GDM1 (cell line): ENCODE measurements around the gene NLRX1.
"Not testable (repeated sequence)": the region's sequence is repeated elsewhere in the genome, so short reads cannot be mapped to it uniquely, and the experiment has no call there.

Experiments used
- DNase-seq: peaks from one replicate; lab custom pipeline; 2025; lab: John Stamatoyannopoulos, UW

The NLRX1 gene

DNA sequence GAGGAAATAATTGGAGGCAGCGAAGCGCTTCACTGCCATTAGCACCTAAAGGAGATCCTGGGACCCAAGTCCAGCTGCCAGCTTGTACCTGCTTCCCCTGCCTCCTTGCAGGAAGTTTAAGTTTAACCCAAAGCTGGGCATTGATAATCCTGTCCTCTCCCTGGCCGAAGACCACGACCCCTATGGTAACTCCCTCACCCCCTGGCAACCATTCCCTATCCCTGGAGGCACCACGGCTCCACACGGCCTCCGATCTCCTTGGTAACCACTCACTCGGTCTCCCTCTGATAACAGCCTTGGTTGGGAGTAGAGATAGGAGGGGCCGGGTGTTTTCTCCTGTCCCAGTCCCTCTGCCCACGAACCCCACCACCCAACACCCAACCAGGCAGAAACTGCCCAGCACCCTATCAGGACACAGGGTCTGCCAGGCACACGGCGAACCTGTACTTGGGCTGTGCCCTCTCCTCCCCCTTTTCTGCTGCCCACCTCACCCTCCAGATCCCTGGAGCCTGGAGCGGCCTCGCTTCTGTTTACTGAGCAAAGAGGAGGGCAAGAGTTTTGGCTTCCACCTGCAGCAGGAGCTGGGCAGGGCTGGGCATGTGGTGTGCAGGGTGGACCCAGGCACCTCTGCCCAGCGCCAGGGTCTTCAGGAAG, 17.6 kb downstream of the NLRX1 start:
- DNase-seq = no peak

GRCh38 chr11:119187123-119187892, 18.8 kb downstream of the NLRX1 start:
- no peak for DNase-seq

DNA sequence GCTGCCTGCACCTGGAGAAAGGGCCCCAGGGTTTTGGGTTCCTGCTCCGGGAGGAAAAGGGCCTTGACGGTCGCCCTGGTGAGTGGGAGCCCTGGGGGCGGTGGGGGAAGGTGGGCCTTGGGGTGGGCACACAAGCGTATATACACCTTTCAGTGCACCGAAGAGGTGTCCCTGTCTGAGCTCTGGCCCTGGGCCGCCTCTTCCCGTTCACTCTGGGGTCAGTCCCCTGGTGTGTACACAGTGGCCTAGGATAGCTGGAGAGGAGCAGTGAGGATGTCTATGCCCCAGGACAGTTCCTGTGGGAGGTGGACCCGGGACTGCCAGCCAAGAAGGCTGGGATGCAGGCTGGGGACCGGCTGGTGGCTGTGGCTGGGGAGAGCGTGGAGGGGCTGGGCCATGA, 19.5 kb downstream of the NLRX1 start:
- no peak for DNase-seq

DNA sequence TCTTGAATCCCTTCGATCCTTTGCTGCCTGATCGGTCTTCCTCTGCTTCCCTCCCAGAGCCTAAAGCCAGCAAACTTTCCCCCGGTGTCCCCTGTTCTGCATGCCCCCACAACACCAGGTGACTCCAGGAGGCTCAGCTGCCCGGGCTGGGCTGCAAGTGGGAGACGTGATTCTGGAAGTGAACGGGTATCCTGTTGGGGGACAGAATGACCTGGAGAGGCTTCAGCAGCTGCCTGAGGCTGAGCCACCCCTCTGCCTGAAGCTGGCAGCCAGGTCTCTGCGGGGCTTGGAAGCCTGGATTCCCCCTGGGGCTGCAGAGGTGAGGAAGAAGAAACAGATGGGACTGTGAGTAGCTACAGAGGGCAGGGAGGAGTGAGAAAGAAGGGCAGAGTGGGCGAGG, 20.4 kb downstream of the NLRX1 start:
- no peak for DNase-seq

DNA sequence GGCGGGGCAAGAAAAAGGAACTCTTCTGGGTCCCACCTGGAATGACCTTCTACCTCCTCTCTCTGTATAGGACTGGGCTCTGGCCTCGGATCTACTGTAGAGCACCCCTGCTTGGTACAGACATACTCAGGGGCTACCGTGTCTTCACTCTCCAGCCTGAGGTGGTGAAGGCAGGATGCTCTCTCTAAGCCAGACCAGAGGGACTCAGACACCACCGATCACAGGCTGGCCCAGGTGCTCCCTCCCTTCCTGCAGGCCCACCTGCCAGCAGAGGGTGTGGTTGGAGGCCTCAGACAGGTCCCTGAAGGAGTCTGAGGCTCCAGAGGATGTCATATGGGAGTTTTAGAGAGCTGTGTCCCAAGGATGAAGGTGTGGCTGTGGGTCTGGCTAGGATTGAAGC, 20.9 kb downstream of the NLRX1 start:
- no peak for DNase-seq

GRCh38 chr11:119190531-119190930, 22.0 kb downstream of the NLRX1 start:
- DNase-seq = no peak

DNA sequence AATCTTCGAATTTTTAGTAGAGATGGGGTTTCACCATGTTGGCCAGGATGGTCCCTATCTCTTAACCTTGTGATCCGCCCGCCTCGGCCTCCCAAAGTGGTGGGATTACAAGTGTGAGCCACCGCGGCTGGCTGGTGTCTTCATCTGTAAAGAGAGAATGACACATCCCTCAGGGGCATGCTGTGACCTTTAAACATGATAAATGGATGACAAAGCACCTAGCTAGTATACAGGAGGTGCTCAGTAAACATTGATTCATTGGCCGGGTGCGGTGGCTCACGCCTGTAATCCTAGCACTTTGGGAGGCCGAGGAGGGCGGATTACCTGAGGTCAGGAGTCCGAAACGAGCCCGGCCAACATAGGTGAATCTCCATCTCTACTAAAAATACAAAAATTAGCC, 22.7 kb downstream of the NLRX1 start:
- not testable (repeated sequence) for DNase-seq

DNA sequence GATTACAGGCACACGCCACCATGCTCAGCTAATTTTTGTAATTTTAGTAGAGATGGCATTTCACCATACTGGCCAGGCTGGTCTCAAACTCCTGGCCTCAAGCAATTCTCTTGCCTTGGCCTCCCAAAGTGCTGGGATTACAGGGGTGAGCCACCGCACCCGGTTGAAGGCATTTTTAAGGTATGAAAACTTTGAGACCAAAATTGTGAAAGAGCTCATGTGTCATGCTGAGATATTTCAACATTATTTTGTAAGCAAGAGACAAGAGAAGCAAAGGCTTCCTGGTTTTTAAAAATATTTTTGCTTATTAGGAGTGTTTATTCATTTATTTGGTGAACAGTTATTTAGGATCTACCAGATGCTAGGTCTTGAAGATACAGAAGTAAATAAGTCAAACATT, 23.6 kb downstream of the NLRX1 start:
- DNase-seq = no peak

DNA sequence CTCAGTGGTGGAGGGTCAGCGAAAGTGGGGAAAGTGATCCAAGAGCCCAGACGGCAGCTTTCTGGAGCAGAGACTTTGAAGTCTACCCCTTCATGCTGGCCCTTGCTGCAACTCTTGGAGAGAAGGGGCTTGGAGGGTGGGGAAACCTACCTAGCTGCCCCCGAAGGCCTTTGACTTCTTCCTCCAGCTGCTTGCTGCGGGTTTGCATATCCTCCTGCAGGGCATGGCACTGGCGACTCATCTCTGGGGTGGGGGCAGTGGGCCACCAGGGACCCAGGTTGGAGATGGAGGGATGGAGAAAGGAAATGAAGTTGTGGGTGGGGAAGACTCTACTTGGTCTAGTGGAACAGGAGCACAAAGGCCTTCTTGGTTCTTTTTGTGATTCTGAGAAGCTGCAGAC, 24.5 kb downstream of the NLRX1 start:
- no peak for DNase-seq

GRCh38 chr11:119193626-119194025, 25.1 kb downstream of the NLRX1 start:
- DNase-seq = no peak

- DNase-seq = no peak
Measured at GRCh38 chr11:119194811-119195440, 26.4 kb downstream of the NLRX1 start.

DNA sequence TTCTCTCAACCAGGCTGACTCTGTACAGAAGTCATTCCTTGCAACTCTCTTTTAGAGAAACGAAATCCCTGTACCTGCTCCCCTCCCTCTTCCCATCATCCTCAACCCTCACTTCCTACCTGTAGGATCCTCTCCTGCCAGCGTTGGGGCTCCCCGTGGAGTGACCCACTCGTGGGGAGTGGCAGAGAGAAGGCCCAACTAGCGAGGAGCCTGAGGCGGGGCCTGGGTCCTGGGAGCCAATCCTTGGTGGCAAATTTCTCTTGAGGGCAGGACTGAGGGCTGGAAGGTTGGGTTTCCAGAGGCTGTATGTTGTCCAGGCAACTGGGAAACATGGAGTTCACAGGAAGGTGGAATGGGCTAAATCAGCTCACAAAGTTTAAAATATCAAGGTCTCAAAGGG, 27.2 kb downstream of the NLRX1 start:
- DNase-seq = no peak

GRCh38 chr11:119196833-119197483, 28.4 kb downstream of the NLRX1 start:
- peak; percentile 63 for DNase-seq

- DNase-seq = no peak
Measured at GRCh38 chr11:119198925-119199324, 30.4 kb downstream of the NLRX1 start.

- not testable (repeated sequence) for DNase-seq
Measured at GRCh38 chr11:119201236-119201635, 32.7 kb downstream of the NLRX1 start.

- no peak for DNase-seq
Measured at GRCh38 chr11:119202554-119202953, 34.0 kb downstream of the NLRX1 start.

DNA sequence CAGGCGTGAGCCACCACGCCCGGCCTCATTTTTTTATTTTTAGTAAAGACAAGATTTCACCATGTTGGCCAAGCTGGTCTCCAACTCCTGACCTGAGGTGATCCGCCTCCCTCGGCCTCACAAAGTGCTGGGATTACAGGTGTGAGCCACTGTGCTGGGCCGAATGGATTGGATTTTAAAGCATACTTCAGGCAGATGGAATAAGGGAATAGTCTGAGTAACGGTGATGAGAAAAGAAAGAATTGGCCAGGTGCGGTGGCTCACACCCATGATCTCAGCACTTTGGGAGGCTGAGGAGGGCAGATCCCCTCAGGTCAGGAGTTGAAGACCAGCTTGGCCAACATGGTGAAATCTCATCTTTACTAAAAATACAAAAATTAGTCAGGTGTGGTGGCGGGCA, 35.5 kb downstream of the NLRX1 start:
- no peak for DNase-seq

GRCh38 chr11:119205080-119205479, 36.6 kb downstream of the NLRX1 start:
- DNase-seq = peak; percentile 5

- peak; percentile 83 for DNase-seq
Measured at GRCh38 chr11:119205574-119206510, 37.3 kb downstream of the NLRX1 start, which contains the start of gene CBL. TSS of gene CBL (plus strand) at chr11:119206339. CDS start at chr11:119206418, 79 bp downstream.

GRCh38 chr11:119206511-119207414, 38.2 kb downstream of the NLRX1 start:
- no peak for DNase-seq
